NCI-H460 (cell line): ENCODE data around the gene KRT31. TPM values are rescaled to one million over a fixed set of nuclear protein-coding genes. Genes with fewer than 3 reads are reported as not detected.
"Not testable (repeated sequence)": the region's sequence is repeated elsewhere in the genome, so short reads cannot be mapped to it uniquely, and the experiment has no call there.

Experiments used
- DNase-seq: peaks from one replicate; pipeline ENCODE4 v3.0.0-alpha.2; 2016; ENCODE audit warnings: low read depth; ENCODE audit errors: extremely low read depth
- total RNA-seq: library from RNA; depleted of rRNA; stranded (reverse); fragments of >200 nt; shearing (Covaris generic); gene quantifications from 2 replicates; pipeline ENCODE4 v1.2.3, GENCODE V29; 2014; rRNA removed

KRT31 gene
- total RNA-seq, 1 experiment from 2014 or later, result not detected

- DNase-seq, result no peak
Measured at GRCh38 chr17:41347869-41348760, 49.3 kb downstream of the KRT31 start.

GRCh38 chr17:41346421-41346820 is 51.0 kb downstream of the KRT31 start:
- not testable (repeated sequence) for DNase-seq

DNA sequence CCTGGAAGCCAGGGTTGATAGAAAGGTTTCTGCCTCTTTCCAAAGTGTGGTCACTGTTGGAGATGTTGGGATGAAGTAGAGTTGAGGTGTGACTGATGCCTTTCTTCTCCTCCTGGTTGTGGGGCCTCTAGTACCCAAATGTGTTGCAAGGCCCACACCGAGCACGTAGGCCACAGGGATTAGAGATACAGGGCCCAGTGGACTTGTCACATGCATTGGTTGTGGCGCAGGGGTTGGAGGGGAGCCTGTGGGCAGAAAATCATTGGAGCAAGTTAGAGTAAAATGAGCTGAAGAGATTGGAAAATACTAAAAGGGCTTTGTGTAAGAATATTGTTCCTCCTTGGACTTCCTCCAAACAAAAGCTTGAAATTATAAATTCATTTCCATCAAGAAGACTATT is 51.4 kb downstream of the KRT31 start:
- DNase-seq, result no peak

Other genes with a start within 250 kb of the KRT31 start
- gene KRTAP4-5, start 247.8 kb downstream of the KRT31 start, total RNA-seq, result not detected in 2 replicates
- not detected in 2 replicates for gene KRTAP4-4, start 236.9 kb downstream of the KRT31 start, total RNA-seq
- not detected in 2 replicates for gene KRTAP4-3, start 229.4 kb downstream of the KRT31 start, total RNA-seq
- gene KRTAP4-2, start 219.4 kb downstream of the KRT31 start, total RNA-seq, result not detected in 2 replicates
- gene KRTAP4-1, start 212.7 kb downstream of the KRT31 start, total RNA-seq, result 0.17 TPM in 1 of 2 replicates, not detected in the other
- gene KRTAP9-1, start 207.7 kb downstream of the KRT31 start, total RNA-seq, result not detected in 2 replicates
- not detected in 2 replicates for gene KRTAP9-2, start 171.0 kb downstream of the KRT31 start, total RNA-seq
- gene KRTAP9-3, start 165.2 kb downstream of the KRT31 start, total RNA-seq, result not detected in 2 replicates
- gene KRTAP9-8, start 159.6 kb downstream of the KRT31 start, total RNA-seq, result not detected in 2 replicates
- gene KRTAP9-4, start 147.9 kb downstream of the KRT31 start, total RNA-seq, result not detected in 2 replicates
- gene KRTAP9-9, start 142.2 kb downstream of the KRT31 start, total RNA-seq, result not detected in 2 replicates
- not detected in 2 replicates for gene KRTAP9-6, start 132.2 kb downstream of the KRT31 start, total RNA-seq
- gene KRTAP9-7, start 121.9 kb downstream of the KRT31 start, total RNA-seq, result not detected in 2 replicates
- gene KRTAP29-1, start 94.8 kb downstream of the KRT31 start, total RNA-seq, result not detected in 2 replicates
- gene KRTAP16-1, start 88.3 kb downstream of the KRT31 start, total RNA-seq, result not detected in 2 replicates
- gene KRTAP17-1, start 81.9 kb downstream of the KRT31 start, total RNA-seq, result not detected in 2 replicates
- gene KRT33A, start 46.8 kb downstream of the KRT31 start, total RNA-seq, result not detected in 2 replicates
- gene KRT33B, start 27.8 kb downstream of the KRT31 start, total RNA-seq, result not detected in 2 replicates
- gene KRT34, start 15.3 kb downstream of the KRT31 start, total RNA-seq, result 0.10 TPM in 1 of 2 replicates, not detected in the other
- gene KRT37, start 27.0 kb upstream of the KRT31 start, total RNA-seq, result not detected in 2 replicates
- not detected in 2 replicates for gene KRT38, start 43.4 kb upstream of the KRT31 start, total RNA-seq
- not detected in 2 replicates for gene KRT32, start 69.8 kb upstream of the KRT31 start, total RNA-seq
- gene KRT35, start 83.5 kb upstream of the KRT31 start, total RNA-seq, result not detected in 2 replicates
- not detected in 2 replicates for gene KRT36, start 92.3 kb upstream of the KRT31 start, total RNA-seq
- gene KRT13, start 108.0 kb upstream of the KRT31 start, total RNA-seq, result not detected in 2 replicates
- 3.7 and 6.0 TPM in 2 replicates for gene KRT15, start 121.3 kb upstream of the KRT31 start, total RNA-seq
- 1,671 and 1,675 TPM in 2 replicates for gene KRT19, start 130.7 kb upstream of the KRT31 start, total RNA-seq
- gene KRT9, start 174.5 kb upstream of the KRT31 start, total RNA-seq, result not detected in 2 replicates
- gene KRT14, start 189.3 kb upstream of the KRT31 start, total RNA-seq, result not detected in 2 replicates
- gene KRT16, start 215.2 kb upstream of the KRT31 start, total RNA-seq, result not detected in 2 replicates
- 0.42 TPM in 1 of 2 replicates, not detected in the other for gene KRT17, start 227.0 kb upstream of the KRT31 start, total RNA-seq